K562 (cell line): ENCODE measurements around the gene DRG1. TPM values are rescaled to one million over a fixed set of nuclear protein-coding genes. Genes with fewer than 3 reads are reported as not detected.

ENCODE experiments used
- CBX3 ChIP-seq, 2 experiments: IDR thresholded peaks; 1 replicate in 1 of 2; 2 replicates in 1 of 2; pipeline ENCODE4 v1.6.1; 2012; ENCODE audit warnings: inconsistent platforms in 2 of 2, low read length in 2 of 2, borderline replicate concordance in 1 of 2, control low read depth in 1 of 2
- CREB1 ChIP-seq, 2 experiments: sonication (generic) in 1 of 2; formaldehyde crosslinking in 1 of 2; IDR thresholded peaks; 2 replicates each; pipeline versions ENCODE4 v1.6.1 to v1.8.0; 2012 to 2022; ENCODE audit warnings: inconsistent platforms in 1 of 2, mild to moderate bottlenecking in 1 of 2, missing genetic modification reagents in 1 of 2, moderate library complexity in 1 of 2
- ETV5 ChIP-seq: sonication (generic); formaldehyde crosslinking; IDR thresholded peaks from 2 replicates; pipeline ENCODE4 v1.4.0; 2020; ENCODE audit warnings: low read depth, mild to moderate bottlenecking, missing genetic modification reagents
- HCFC1 ChIP-seq: IDR thresholded peaks from 2 replicates; pipeline ENCODE4 v1.6.1; 2012; ENCODE audit warnings: low read depth, low read length, improper control_type of control experiment
- MED1 ChIP-seq: sonication (generic); formaldehyde crosslinking; IDR thresholded peaks from 2 replicates; pipeline ENCODE4 v1.8.1; 2023; ENCODE audit warnings: missing genetic modification reagents, borderline replicate concordance
- RAD21 ChIP-seq, 2 experiments: fragments of 250-450 bp in 1 of 2; fragments of 450-650 bp in 1 of 2; sonication (Bioruptor Pico) in 1 of 2; formaldehyde crosslinking in 1 of 2; IDR thresholded peaks in 1 of 2; conservative IDR thresholded peaks in 1 of 2; 2 replicates each; pipeline versions ENCODE4 v1.4.0 to v1.8.0; 2020 to 2022; ENCODE audit warnings: mild to moderate bottlenecking in 2 of 2, moderate library complexity in 1 of 2
- SMARCE1 ChIP-seq: fragments of 450-650 bp; IDR thresholded peaks from 2 replicates; pipeline ENCODE4 v1.7.1; 2016; ENCODE audit warnings: mild to moderate bottlenecking
- ZFPM2 ChIP-seq: fragments of 250-450 bp; sonication (Bioruptor Pico); IDR thresholded peaks from 2 replicates; pipeline ENCODE4 v1.5.1; 2022; ENCODE audit warnings: mild to moderate bottlenecking
- ZNF133 ChIP-seq: fragments of 250-450 bp; sonication (Bioruptor Pico); IDR thresholded peaks from 2 replicates; pipeline ENCODE4 v1.4.0; 2020; ENCODE audit warnings: mild to moderate bottlenecking
- ZNF165 ChIP-seq: fragments of 250-450 bp; sonication (Bioruptor Pico); IDR thresholded peaks from 2 replicates; pipeline ENCODE4 v1.4.0; 2020; ENCODE audit warnings: borderline replicate concordance
- ZNF184 ChIP-seq: sonication (generic); formaldehyde crosslinking; IDR thresholded peaks from 2 replicates; pipeline ENCODE4 v1.5.0; 2020; ENCODE audit warnings: missing genetic modification reagents
- ZNF584 ChIP-seq: fragments of 200-800 bp; sonication (Bioruptor generic); IDR thresholded peaks from 2 replicates; pipeline ENCODE4 v1.6.1; 2016; ENCODE audit warnings: low read depth, mild to moderate bottlenecking, missing genetic modification characterization, missing compliant biosample characterization
- ZNF780A ChIP-seq: fragments of 250-450 bp; sonication (Bioruptor Pico); IDR thresholded peaks from 2 replicates; pipeline ENCODE4 v1.5.0; 2021; ENCODE audit warnings: mild to moderate bottlenecking
- polyA plus RNA-seq, 8 experiments: library from polyadenylated mRNA; depleted of rRNA in 4 of 8; stranded (reverse) in 5 of 8; unstranded in 3 of 8; fragments of >200 nt; fragmentation: Nextera tagmentation in 2 of 8; fragmentation: Illumina TruSeq in 1 of 8; extraction: Ambion mirVana in 2 of 8; extraction: Trizol in 1 of 8; gene quantifications; 2 replicates each; pipeline versions ENCODE4 v1.2.1 to v1.2.3, GENCODE V29; 2011 to 2014; ENCODE audit warnings: inconsistent platforms in 1 of 8, missing spikeins in 1 of 8
- total RNA-seq, 7 experiments: library from RNA; depleted of rRNA in 6 of 7; stranded (reverse); fragments of >200 nt in 6 of 7; fragmentation: Illumina TruSeq in 2 of 7; extraction: Trizol in 2 of 7; gene quantifications; 2 replicates each; pipeline versions ENCODE4 v1.2.1 to v1.2.3, GENCODE V29; 2011 to 2021; ENCODE audit warnings: low replicate concordance in 1 of 7
- TF ChIP-seq, protein P1 (sequence below): fragments of 150-350 bp; conservative IDR thresholded peaks from 2 replicates; pipeline ENCODE4 v1.6.1; 2014; ENCODE audit warnings: low read length
- TF ChIP-seq, protein P2 (sequence below): IDR thresholded peaks from 3 replicates; pipeline ENCODE4 v1.6.1; 2011; ENCODE audit warnings: borderline replicate concordance, mild to moderate bottlenecking, moderate library complexity; ENCODE audit not compliant: insufficient read length; ENCODE audit errors: extremely low read depth
- TF ChIP-seq, protein P3 (sequence below): fragments of 250-450 bp; sonication (Bioruptor Pico); IDR thresholded peaks from 2 replicates; pipeline ENCODE4 v1.4.0; 2020; ENCODE audit warnings: mild to moderate bottlenecking, moderate library complexity
- TF ChIP-seq, protein P4 (sequence below): fragments of 250-450 bp; sonication (Bioruptor Pico); IDR thresholded peaks from 2 replicates; pipeline ENCODE4 v1.8.0; 2022; ENCODE audit warnings: inconsistent platforms, mild to moderate bottlenecking, moderate library complexity, borderline replicate concordance

Gene DRG1
- total and polyA plus RNA-seq, 9 of the 15 experiments (the other 6 are each of a cell fraction or from before 2014, with no cell fraction given): 76.4 to 211 (median 93.3) TPM

DNA sequence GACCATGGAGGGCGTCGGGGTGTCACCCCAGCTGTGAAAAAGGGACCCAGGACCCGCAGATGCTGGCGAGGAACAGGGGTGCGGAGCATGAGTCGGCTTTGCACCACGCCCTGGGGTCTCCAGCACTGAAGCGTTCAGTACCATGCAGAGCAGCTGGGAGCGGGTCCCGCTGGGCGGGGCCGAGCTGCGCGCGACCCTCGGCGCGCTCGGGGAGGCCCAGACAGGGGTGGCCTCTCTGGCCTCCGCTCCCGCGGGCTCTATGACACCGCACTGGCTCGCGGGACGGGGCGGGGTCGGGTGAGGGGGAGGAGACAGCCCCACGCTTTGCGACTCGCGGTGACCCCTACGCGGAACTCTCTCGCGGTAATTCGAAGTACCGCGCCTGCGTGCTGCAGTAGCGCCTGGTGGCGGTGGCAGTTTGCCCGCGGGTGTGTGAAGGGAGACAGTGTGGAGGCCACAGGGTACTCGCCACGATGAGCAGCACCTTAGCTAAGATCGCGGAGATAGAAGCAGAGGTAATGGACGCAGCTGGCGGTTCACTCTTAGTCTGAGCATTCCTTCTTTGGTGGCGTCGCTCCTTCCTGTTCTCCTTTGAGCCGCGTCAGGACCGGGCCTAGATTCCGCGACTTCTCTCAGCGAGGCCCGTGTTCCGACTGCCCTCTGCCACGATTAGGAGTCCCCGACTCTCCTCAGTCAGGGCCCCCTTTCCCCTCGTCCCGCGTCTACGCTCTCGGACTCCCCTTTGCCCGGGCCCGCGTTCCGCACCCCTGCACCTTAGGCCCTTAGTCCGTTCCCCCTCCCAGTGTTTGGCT is at the start of gene DRG1 (continued):
- TF ChIP-seq ETV5 (CRISPR knock-in tag) (no peak; the same call in 1 of the 2 replicates), SMARCE1 (no peak), ZFPM2 (no peak), RAD21 (CRISPR knock-in tag; conservative IDR thresholded peaks at IDR 0.05 in 1 of 2, IDR thresholded peaks at IDR 0.05 in 1 of 2) (no peak), ZNF184 (CRISPR knock-in tag) (no peak), ZNF584 (CRISPR knock-in tag) (no peak), ZNF133 (no peak; the same call in 1 of the 2 replicates), HCFC1 (no peak; the same call in 1 of the 2 replicates), CBX3 (IDR thresholded peaks at IDR 0.05; ENCODE audit: borderline replicate concordance in 1 of 2, low read length in 2 of 2) (no peak), ZNF165 (no peak), CREB1 (IDR thresholded peaks at IDR 0.05) (peak; percentile 53), CREB1 (CRISPR knock-in tag; IDR thresholded peaks at IDR 0.05) (peak; percentile 60; the same call in 1 of the 2 replicates), MED1 (CRISPR knock-in tag) (0 out of 2 replicates have a peak, but pooled peaks have one; percentile 36), ZNF780A (CRISPR knock-in tag) (no peak)
- TF ChIP-seq, protein P1, sequence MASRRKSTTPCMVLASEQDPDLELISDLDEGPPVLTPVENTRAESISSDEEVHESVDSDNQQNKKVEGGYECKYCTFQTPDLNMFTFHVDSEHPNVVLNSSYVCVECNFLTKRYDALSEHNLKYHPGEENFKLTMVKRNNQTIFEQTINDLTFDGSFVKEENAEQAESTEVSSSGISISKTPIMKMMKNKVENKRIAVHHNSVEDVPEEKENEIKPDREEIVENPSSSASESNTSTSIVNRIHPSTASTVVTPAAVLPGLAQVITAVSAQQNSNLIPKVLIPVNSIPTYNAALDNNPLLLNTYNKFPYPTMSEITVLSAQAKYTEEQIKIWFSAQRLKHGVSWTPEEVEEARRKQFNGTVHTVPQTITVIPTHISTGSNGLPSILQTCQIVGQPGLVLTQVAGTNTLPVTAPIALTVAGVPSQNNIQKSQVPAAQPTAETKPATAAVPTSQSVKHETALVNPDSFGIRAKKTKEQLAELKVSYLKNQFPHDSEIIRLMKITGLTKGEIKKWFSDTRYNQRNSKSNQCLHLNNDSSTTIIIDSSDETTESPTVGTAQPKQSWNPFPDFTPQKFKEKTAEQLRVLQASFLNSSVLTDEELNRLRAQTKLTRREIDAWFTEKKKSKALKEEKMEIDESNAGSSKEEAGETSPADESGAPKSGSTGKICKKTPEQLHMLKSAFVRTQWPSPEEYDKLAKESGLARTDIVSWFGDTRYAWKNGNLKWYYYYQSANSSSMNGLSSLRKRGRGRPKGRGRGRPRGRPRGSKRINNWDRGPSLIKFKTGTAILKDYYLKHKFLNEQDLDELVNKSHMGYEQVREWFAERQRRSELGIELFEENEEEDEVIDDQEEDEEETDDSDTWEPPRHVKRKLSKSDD: 0 out of 2 replicates have a peak, but pooled peaks have one; percentile 52
- TF ChIP-seq, protein P2, sequence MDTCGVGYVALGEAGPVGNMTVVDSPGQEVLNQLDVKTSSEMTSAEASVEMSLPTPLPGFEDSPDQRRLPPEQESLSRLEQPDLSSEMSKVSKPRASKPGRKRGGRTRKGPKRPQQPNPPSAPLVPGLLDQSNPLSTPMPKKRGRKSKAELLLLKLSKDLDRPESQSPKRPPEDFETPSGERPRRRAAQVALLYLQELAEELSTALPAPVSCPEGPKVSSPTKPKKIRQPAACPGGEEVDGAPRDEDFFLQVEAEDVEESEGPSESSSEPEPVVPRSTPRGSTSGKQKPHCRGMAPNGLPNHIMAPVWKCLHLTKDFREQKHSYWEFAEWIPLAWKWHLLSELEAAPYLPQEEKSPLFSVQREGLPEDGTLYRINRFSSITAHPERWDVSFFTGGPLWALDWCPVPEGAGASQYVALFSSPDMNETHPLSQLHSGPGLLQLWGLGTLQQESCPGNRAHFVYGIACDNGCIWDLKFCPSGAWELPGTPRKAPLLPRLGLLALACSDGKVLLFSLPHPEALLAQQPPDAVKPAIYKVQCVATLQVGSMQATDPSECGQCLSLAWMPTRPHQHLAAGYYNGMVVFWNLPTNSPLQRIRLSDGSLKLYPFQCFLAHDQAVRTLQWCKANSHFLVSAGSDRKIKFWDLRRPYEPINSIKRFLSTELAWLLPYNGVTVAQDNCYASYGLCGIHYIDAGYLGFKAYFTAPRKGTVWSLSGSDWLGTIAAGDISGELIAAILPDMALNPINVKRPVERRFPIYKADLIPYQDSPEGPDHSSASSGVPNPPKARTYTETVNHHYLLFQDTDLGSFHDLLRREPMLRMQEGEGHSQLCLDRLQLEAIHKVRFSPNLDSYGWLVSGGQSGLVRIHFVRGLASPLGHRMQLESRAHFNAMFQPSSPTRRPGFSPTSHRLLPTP: no peak
- TF ChIP-seq, protein P3, sequence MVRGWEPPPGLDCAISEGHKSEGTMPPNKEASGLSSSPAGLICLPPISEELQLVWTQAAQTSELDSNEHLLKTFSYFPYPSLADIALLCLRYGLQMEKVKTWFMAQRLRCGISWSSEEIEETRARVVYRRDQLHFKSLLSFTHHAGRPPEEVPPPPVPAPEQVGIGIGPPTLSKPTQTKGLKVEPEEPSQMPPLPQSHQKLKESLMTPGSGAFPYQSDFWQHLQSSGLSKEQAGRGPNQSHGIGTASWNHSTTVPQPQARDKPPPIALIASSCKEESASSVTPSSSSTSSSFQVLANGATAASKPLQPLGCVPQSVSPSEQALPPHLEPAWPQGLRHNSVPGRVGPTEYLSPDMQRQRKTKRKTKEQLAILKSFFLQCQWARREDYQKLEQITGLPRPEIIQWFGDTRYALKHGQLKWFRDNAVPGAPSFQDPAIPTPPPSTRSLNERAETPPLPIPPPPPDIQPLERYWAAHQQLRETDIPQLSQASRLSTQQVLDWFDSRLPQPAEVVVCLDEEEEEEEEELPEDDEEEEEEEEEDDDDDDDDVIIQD: no peak
- TF ChIP-seq, protein P4, sequence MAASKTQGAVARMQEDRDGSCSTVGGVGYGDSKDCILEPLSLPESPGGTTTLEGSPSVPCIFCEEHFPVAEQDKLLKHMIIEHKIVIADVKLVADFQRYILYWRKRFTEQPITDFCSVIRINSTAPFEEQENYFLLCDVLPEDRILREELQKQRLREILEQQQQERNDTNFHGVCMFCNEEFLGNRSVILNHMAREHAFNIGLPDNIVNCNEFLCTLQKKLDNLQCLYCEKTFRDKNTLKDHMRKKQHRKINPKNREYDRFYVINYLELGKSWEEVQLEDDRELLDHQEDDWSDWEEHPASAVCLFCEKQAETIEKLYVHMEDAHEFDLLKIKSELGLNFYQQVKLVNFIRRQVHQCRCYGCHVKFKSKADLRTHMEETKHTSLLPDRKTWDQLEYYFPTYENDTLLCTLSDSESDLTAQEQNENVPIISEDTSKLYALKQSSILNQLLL: no peak
